Panc1 (cell line): ENCODE measurements around the gene FBXW11. TPM values are rescaled to one million over a fixed set of nuclear protein-coding genes. Genes with fewer than 3 reads are reported as not detected.

Experiments
- ATAC-seq: fragments of 200-7000 bp; cut with Tn5 transposase; 2 replicates; pipeline ENCODE4 v1.9.1; 2020; ENCODE audit warnings: mild to moderate bottlenecking, moderate library complexity
- BruUV-seq: library from RNA; stranded (reverse); fragments of 400-500 nt; replicated peaks from 2 replicates; lab custom pipeline; 2021; lab: Mats Ljungman, UMichigan
- CTCF ChIA-PET: fragments of 300-600 bp; sonication (Branson Sonifier 250); formaldehyde crosslinking; loops from one replicate; lab custom pipeline; 2022; ENCODE audit warnings: antibody characterized with exemption; lab: Charles Lee
- POLR2A ChIA-PET: fragments of 300-600 bp; sonication (Branson Sonifier 250); formaldehyde crosslinking; loops from one replicate; lab custom pipeline; 2022; ENCODE audit warnings: antibody characterized with exemption; lab: Charles Lee
- DNase-seq: peaks from one replicate; pipeline ENCODE4 v3.0.0-alpha.2; 2010; ENCODE audit warnings: low read depth, low spot score
- H3K27ac ChIP-seq: 2 replicates; pipeline ENCODE4 v1.5.1; 2011; ENCODE audit warnings: mild to moderate bottlenecking, low read length, inconsistent platforms
- H3K27me3 ChIP-seq: fragments of 200-500 bp; sonication (Bioruptor generic); 2 replicates; pipeline ENCODE4 v1.6.0; 2014; ENCODE audit warnings: low read length, inconsistent platforms; ENCODE audit not compliant: control insufficient read depth, insufficient read depth
- H3K36me3 ChIP-seq: fragments of 200-500 bp; sonication (Bioruptor generic); 2 replicates; pipeline ENCODE4 v1.5.1; 2014; ENCODE audit warnings: inconsistent platforms, mild to moderate bottlenecking, low read length, moderate library complexity; ENCODE audit not compliant: control insufficient read depth, insufficient read depth
- H3K4me1 ChIP-seq: 2 replicates; pipeline ENCODE4 v1.5.1; 2011; ENCODE audit warnings: inconsistent platforms, mild to moderate bottlenecking, low read length, moderate library complexity; ENCODE audit not compliant: control insufficient read depth, insufficient read depth
- H3K4me3 ChIP-seq, 2 experiments: 2 replicates each; pipeline ENCODE4 v1.5.1; 2011 to 2012; ENCODE audit warnings: low read depth in 2 of 2, low read length in 2 of 2, mild to moderate bottlenecking in 2 of 2, inconsistent platforms in 1 of 2, moderate library complexity in 1 of 2
- H3K9me3 ChIP-seq: fragments of 200-500 bp; sonication (Bioruptor generic); 2 replicates; pipeline ENCODE4 v1.5.1; 2014; ENCODE audit warnings: low read depth, mild to moderate bottlenecking, inconsistent platforms, low read length, moderate library complexity; ENCODE audit not compliant: control insufficient read depth, insufficient read depth
- POLR2AphosphoS5 ChIP-seq: IDR thresholded peaks from 2 replicates; pipeline ENCODE4 v1.6.1; 2012; ENCODE audit warnings: mild to moderate bottlenecking, low read depth, low read length, moderate library complexity
- SIN3A ChIP-seq: IDR thresholded peaks from 2 replicates; pipeline ENCODE4 v1.6.1; 2012; ENCODE audit warnings: low read depth, mild to moderate bottlenecking, low read length, moderate library complexity, borderline replicate concordance; ENCODE audit not compliant: insufficient read depth
- TCF7L2 ChIP-seq: IDR thresholded peaks from 2 replicates; pipeline ENCODE4 v1.6.1; 2011; ENCODE audit warnings: mild to moderate bottlenecking, low read depth, low read length, inconsistent platforms
- in situ Hi-C: cut with HindIII; loops from 2 replicates; pipeline ENCODE4 v1.10.0; 2016; ENCODE audit warnings: low sequenced_read_pairs, low pct_unique_long_range_greater_than_20kb
- intact Hi-C: fragments of 100-400 bp; cut with micrococcal nuclease; formaldehyde crosslinking; loops from one replicate; pipeline ENCODE4 v1.10.0; 2022; ENCODE audit not compliant: unreplicated experiment
- total RNA-seq: library from RNA; stranded (reverse); gene quantifications from one replicate; pipeline ENCODE4 v1.2.1, GENCODE V29; 2021; ENCODE audit not compliant: unreplicated experiment
- TF ChIP-seq, protein P1 (sequence below), 2 experiments: IDR thresholded peaks; 2 replicates each; pipeline ENCODE4 v1.6.1; 2011 to 2012; ENCODE audit warnings: low read depth in 2 of 2, control low read depth in 1 of 2, low read length in 1 of 2, mild to moderate bottlenecking in 1 of 2, moderate library complexity in 1 of 2; ENCODE audit not compliant: insufficient read depth in 1 of 2
- TF ChIP-seq, protein P2 (sequence below): fragments of 450-650 bp; IDR thresholded peaks from 2 replicates; pipeline ENCODE4 v1.5.1; 2017; ENCODE audit warnings: mild to moderate bottlenecking

FBXW11 gene
- total RNA-seq, 1 experiment from 2014 or later, result 111 TPM

DNA sequence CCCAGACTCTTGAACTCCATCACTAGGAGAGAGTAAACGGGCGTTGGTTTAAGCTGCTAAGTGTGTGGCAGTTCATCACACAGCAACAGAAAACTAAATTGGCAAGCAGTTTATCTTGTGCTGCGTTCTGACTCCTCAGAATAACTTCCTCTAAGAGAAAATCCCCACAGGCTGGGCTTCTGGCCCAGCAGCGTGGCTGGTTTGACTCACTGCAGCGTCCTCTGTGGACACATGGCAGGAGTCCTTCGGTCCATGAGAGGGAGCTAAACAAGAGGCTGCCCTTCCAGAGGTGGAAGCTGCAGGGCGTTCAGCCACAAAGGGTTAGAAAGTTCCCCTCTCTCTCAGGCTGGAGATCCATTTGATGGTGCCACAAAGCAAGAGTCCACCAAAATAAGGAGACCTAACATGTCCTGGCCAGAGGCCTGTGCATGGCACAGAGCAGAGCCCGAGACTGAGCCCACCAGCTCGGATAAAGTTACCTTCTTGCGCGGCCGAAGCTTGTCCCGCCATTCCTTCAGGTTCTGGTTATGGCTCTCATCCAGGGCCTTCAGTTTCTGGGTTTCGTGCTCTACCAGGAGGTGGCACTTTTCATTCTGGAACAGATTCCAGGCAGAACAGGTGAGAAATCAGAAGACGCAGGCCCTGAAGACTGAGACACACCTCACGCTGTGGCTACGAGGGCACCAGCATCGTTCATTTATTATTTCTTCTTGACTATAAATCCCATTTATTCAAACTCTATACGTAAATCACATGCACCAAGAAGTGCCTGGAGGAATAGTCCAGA lies 46.2 kb upstream of the FBXW11 start:
- no peak for TF ChIP-seq POLR2AphosphoS5
- TF ChIP-seq, protein P1, sequence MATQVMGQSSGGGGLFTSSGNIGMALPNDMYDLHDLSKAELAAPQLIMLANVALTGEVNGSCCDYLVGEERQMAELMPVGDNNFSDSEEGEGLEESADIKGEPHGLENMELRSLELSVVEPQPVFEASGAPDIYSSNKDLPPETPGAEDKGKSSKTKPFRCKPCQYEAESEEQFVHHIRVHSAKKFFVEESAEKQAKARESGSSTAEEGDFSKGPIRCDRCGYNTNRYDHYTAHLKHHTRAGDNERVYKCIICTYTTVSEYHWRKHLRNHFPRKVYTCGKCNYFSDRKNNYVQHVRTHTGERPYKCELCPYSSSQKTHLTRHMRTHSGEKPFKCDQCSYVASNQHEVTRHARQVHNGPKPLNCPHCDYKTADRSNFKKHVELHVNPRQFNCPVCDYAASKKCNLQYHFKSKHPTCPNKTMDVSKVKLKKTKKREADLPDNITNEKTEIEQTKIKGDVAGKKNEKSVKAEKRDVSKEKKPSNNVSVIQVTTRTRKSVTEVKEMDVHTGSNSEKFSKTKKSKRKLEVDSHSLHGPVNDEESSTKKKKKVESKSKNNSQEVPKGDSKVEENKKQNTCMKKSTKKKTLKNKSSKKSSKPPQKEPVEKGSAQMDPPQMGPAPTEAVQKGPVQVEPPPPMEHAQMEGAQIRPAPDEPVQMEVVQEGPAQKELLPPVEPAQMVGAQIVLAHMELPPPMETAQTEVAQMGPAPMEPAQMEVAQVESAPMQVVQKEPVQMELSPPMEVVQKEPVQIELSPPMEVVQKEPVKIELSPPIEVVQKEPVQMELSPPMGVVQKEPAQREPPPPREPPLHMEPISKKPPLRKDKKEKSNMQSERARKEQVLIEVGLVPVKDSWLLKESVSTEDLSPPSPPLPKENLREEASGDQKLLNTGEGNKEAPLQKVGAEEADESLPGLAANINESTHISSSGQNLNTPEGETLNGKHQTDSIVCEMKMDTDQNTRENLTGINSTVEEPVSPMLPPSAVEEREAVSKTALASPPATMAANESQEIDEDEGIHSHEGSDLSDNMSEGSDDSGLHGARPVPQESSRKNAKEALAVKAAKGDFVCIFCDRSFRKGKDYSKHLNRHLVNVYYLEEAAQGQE (IDR thresholded peaks at IDR 0.05; ENCODE audit: insufficient read depth in 1 of 2, low read depth in 2 of 2, low read length in 1 of 2), result no peak
- Histone ChIP-seq H3K27me3 (no peaks in the 10 kb centered on the region), H3K27ac (no peak overlapping the region), H3K4me1 (no peaks in the 10 kb centered on the region), H3K36me3 (no peaks in the 10 kb centered on the region), H3K4me3 (no peak overlapping the region), H3K9me3 (no peaks in the 10 kb centered on the region)
- POLR2A ChIA-PET, result interaction anchor here (0.6 kb wide), 1 partner anchor 15 kb away, joined by 16 read pairs; no protein-coding TSS in a partner anchor
- ATAC-seq (peak; percentile 39; the same call in 1 of the 2 replicates), DNase-seq (no peak)
- in situ Hi-C loops (no loop called here), intact Hi-C loops (no loop called here)
- CTCF ChIA-PET, result interaction anchor here (0.8 kb wide), 1 partner anchor 140 kb away, joined by 3 read pairs; no protein-coding TSS in a partner anchor
- BruUV-seq, result no TSS peak

DNA sequence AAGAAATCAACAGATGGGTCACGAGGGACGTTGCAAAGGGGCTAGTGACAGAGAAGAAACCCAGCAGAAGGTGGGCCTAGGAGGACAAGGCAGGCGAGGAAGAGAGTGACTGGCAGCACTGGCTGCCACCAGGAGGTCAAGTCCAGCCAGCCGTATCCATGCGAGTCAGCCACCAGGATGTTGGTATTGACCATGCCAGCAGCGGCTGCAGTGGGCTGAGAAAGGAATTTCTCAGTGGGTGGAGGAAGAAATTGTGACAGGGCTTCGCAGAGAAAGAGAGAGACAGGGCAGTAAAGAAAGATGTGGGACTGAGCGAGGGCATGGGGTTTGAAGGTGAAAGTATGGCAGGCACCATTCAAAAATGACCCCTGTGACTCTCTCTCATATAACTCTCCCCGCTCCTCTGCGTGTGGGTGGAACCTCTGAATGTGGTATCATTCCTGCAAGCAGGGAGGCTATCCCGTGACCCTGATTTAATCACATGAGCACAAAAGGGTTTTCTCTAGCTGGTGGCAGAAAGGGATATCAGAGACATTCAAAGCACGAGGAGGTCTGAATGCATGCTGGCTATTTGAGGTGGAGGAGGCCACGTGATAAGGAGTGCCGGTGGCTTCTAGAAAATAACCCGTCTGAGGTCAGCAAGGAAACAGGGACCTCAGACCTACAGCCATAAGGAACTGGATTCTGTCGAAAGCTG lies 45.4 kb upstream of the FBXW11 start:
- POLR2A ChIA-PET, result no interaction called here

More for the DNA sequence above, 45.4 kb upstream of the FBXW11 start:
- in situ Hi-C loops (no loop called here), intact Hi-C loops (no loop called here)
- BruUV-seq, result no TSS peak
- Histone ChIP-seq H3K27me3 (no peaks in the 10 kb centered on the region), H3K27ac (no peak overlapping the region), H3K4me3 (no peak overlapping the region), H3K9me3 (no peaks in the 10 kb centered on the region), H3K36me3 (no peaks in the 10 kb centered on the region), H3K4me1 (no peaks in the 10 kb centered on the region)
- TF ChIP-seq POLR2AphosphoS5 (no peak), SIN3A (no peak), TCF7L2 (no peak)
- TF ChIP-seq, protein P2, sequence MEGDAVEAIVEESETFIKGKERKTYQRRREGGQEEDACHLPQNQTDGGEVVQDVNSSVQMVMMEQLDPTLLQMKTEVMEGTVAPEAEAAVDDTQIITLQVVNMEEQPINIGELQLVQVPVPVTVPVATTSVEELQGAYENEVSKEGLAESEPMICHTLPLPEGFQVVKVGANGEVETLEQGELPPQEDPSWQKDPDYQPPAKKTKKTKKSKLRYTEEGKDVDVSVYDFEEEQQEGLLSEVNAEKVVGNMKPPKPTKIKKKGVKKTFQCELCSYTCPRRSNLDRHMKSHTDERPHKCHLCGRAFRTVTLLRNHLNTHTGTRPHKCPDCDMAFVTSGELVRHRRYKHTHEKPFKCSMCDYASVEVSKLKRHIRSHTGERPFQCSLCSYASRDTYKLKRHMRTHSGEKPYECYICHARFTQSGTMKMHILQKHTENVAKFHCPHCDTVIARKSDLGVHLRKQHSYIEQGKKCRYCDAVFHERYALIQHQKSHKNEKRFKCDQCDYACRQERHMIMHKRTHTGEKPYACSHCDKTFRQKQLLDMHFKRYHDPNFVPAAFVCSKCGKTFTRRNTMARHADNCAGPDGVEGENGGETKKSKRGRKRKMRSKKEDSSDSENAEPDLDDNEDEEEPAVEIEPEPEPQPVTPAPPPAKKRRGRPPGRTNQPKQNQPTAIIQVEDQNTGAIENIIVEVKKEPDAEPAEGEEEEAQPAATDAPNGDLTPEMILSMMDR, result no peak
- TF ChIP-seq, protein P1 (IDR thresholded peaks at IDR 0.05; ENCODE audit: insufficient read depth in 1 of 2, low read depth in 2 of 2, low read length in 1 of 2), result no peak
- ATAC-seq (no peak), DNase-seq (no peak)
- CTCF ChIA-PET, result no interaction called here
